Left ventricle myocardium superior (tissue), 1 donor: ENCODE measurements around the gene CGAS. TPM values are rescaled to one million over a fixed set of nuclear protein-coding genes. Genes with fewer than 3 reads are reported as not detected.
A peak's percentile ranks its signal among the peaks of the same experiment; 100 is the strongest.
"Not testable (repeated sequence)": the region's sequence is repeated elsewhere in the genome, so short reads cannot be mapped to it uniquely, and the experiment has no call there.

Experiments used
- ATAC-seq: fragments of 200-7000 bp; cut with Tn5 transposase; one replicate; pipeline ENCODE4 v1.9.1; 2020; ENCODE audit warnings: mild to moderate bottlenecking, moderate library complexity
- DNase-seq: peaks from one replicate; pipeline ENCODE4 v3.0.0-alpha.2; 2020
- intact Hi-C: fragments of 100-400 bp; cut with micrococcal nuclease; formaldehyde crosslinking; loops from one replicate; pipeline ENCODE4 v1.11.0; 2022
- long read RNA-seq: library from polyadenylated mRNA; unstranded; transcript quantifications from one replicate; pipeline ENCODE4 v2.0.0, GENCODE V29; 2021
- total RNA-seq: library from RNA; stranded (reverse); fragmentation: NEBNext Ultra II Directional; extraction: Animal tissue kit (Norgen Biotek cat#: 25700); gene quantifications from one replicate; pipeline ENCODE4 v1.2.1, GENCODE V29; 2021
- donor health status: DM: no; HTN: yes; CAD: no; lungs with severe emphysema.

The CGAS gene
- total RNA-seq = 1.0 TPM
- long read RNA-seq, partial matches to known transcripts = 0 of 2 reads
- long read RNA-seq, other reads (novel, unspliced or antisense) = 1 of 2 reads

DNA sequence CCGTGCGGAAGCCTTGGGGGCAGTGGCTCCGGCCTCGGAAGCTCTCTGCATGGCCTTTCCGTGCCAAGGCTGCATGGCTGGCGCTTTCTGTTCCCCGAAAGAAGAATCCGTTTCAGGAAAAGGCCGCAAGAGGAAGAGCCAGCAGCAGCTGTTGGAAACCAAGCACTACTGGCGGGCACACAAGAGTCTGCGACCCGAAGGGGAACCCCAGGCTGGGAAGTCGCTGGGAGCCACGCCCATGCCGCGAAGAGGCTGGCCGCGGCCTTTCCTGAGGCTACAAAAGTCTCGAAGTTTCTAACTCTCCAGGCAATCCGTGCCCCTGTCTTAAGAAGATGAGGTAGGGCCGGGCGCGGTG is at the start of gene CGAS:
Gene CGAS (minus strand): TSS at position 191 of the 355 bp plus-strand sequence. CDS start 116 bp downstream, at position 75.
- ATAC-seq (peak; percentile 93), DNase-seq (peak; percentile 87)
- intact Hi-C loops = no loop called here

DNA sequence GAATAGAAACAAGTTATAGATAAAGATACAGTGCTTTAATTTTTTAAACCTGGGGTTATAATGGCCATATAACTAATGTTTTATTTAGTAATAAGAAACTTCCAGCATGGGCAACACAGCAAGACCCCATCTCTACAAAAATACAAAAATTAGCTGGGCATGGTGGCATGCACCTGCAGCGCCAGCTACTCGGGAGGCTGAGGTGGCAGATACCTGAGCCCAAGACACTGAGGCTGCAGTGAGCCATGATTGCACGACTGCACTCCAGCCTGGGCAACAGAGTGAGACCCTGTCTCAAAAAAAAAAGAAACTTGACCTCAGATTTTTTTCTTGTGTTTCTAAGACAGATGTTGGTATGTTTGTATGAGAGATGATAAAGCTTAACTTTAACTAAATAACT is 45.8 kb upstream of the CGAS start:
- intact Hi-C loops = no loop called here
- ATAC-seq (no peak), DNase-seq (no peak)

DNA sequence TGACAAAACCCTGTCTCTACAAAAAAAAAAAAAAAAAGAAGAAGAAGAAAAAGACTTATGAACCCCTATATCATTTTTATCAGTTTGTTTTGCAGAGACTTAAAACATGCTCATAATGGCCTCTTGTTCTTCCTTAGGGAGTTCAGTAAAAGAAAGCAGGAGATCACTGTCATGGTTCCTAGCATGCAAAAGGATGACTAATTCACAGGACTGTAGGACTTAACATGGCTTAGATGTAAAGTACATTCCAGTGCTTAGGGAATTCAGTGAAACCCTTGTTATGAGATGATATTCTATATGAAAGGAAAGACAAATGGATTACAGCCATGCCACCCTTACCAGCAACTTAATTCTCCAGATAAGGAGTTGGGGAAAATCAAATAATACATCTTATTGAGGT is 39.3 kb upstream of the CGAS start:
- no peak for DNase-seq
- ATAC-seq = no peak
- intact Hi-C loops = no loop called here

DNA sequence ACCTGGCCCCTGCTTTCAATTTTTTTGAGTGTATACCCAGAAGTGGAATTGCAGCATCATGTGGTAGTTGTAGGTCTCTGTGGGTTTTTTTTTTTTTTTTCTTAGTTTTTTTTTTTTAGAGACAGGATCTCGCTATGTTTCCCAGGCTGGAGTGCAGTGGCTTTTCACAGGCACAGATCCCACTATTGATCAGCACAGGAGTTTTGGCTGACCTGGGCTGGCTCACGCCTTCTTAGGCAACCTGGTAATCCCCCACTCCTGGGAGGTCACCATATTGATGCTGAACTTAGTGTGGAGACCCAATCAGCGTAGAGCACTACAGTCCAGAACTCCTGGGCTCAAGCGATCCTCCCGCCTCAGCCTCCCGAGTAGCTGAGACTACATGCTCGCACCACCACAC is 35.4 kb upstream of the CGAS start:
- intact Hi-C loops = no loop called here
- DNase-seq (no peak), ATAC-seq (no peak)

DNA sequence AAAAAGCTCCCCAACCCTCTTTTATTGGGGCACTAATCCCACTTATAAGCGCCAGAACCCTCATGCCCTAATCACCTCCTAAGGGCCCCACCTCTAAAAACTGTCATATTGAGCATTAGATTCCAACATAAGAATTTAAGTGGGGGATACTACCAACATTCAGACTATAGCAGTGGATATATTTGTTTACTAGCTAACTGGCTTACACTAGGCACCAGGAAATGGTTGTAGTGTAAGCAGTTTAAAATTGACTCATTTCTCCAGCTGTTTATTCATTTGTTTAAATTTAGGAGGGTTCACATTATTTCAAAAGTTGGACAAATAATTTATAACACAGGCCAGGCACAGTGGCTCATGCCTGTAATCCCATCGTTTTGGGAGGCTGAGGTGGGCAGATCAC is 32.3 kb upstream of the CGAS start:
- ATAC-seq (no peak), DNase-seq (no peak)
- intact Hi-C loops = no loop called here

DNA sequence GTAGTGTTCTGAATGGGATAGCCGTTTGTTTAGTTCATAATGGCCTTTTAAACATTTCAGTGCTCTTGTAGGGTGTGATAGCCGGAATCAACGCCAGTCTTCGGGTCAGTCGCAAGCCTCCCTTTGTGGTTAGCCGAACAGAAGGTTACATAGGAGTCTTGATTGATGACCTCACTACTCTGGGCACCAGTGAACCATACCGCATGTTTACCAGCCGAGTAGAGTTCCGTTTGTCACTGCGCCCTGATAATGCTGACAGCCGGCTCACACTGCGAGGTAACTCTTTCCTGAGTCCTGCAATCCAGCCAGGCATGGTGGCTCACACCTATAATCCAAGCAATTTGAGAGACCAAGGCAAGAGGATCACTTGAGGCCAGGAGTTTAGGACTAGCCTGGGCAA is 29.9 kb upstream of the CGAS start:
- DNase-seq = no peak
- ATAC-seq = no peak
- intact Hi-C loops = no loop called here

DNA sequence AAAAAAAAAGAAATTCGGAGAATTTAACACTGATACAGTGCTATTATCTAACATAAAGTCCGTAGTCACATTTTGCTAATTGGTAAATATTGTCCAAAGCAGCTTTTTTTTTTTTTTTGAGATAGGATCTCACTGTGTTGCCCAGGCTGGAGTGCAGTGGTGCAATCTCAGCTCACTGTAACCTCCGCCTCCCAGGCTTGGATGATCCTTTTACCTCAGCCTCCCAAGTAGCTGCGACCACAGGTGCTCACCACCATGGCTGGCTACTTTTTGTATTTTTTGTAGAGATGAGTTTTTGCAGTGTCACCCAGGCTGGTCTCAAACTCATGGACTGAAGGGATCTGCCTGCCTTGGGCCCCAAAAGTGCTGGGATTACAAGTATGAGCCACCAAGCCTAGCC is 25.3 kb upstream of the CGAS start:
- intact Hi-C loops = no loop called here
- ATAC-seq = no peak

DNA sequence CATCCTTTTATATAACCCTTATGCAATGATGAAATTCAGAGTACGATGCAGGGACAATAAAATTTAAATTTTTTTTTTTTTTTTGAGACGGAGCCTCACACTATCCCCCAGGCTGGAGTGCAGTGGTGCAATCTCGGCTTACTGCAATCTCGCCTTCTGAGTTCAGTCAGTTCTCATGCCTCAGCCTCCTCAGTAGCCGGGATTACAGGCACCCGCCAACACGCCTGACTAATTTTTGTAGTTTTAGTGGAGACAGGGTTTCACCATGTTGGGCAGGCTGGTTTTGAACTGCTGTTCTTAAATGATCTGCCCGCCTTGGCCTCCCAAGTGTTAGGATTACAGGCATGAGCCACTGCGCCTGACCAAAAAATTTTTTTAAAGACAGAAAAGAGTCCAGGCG is 24.6 kb upstream of the CGAS start:
- DNase-seq = no peak
- no peak for ATAC-seq
- intact Hi-C loops = no loop called here

More for the DNA sequence above, 25.3 kb upstream of the CGAS start:
- DNase-seq = no peak

DNA sequence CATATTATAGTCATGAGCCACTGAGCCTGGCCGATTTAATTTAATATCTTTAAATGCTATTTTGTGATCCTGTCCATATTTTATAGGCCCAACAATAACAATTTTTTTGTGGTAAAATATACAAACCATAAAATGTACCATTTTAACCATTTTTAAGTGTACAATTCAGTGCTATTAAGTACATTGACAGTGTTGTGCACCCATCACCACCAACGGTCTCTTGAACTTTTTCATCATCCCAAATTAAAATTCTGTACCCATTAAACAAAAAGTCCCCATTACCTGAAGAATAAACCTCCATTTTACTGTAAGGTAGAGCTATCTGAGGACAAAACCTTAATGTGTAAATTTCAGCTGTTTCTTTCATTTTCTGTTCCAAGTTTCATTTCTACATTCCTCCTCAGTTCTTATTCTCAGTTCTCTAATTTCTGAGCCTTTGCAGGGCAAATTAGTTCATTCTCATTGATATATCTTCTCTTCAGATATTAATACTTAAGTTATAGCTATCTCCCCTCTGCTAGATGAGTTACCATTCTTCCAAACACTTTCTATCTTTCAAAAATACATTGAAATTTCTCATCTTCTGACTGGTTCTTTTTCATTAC is 19.7 kb upstream of the CGAS start:
- intact Hi-C loops = no loop called here
- no peak for ATAC-seq
- no peak for DNase-seq

DNA sequence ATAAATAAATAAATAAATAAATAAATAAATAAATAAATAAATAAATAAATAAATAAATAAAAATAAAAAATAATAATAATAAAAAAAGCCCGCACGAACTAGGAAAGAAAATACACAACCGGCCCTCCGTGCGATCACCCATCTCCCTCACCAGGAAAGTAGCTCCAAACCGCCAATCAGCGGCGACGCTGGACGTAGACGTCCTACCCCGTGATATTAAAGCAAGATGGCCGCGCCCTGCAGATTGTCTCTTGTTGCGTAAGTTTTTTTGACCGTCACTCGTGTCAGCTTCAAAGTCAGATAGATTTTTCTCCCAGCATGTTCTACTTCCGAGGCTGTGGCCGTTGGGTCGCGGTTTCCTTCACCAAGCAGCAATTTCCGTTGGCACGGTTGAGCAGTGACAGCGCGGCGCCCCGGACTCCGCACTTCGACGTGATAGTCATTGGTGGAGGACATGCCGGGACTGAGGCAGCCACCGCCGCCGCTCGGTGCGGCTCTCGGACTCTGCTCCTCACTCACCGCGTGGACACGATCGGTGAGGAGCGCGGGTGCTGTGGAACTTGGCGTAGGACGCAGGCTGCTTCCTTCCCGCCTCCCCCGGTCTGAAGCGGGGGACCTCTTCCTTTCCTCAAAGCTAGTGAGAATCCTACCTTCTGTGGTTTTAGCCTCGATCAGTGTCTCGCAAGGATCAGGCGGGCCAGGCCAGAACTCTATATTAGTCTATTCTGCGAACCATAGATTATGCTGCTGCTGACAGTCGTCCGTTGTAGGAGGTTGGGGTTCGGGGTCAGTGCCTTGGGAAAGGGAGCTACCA is 9.6 kb upstream of the CGAS start, which contains the start of gene MTO1:
Gene MTO1 (plus strand): TSS at position 201 of the 814 bp plus-strand sequence. CDS start 118 bp downstream, at position 319.
- intact Hi-C loops = no loop called here
- ATAC-seq = peak; percentile 98
- peak; percentile 93 for DNase-seq

DNA sequence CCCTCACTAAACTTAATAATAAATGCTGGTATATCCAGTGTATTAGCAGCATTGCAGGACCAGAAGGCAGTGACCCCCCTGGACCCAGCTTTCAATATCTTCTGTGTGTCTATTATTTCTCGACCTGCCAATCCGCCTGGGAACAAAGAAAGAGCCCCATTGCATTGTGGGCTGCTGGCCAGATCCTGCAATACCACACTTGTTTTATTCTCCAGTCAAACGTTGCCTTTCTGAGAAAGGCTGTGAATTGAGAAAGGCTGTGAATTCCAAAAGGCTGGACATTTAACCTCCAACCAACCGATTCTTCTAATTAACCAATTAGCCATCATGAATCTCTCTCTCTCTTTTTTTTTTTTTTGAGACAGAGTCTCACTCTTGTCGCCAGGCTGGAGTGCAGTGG is 8.0 kb upstream of the CGAS start:
- intact Hi-C loops = no loop called here
- ATAC-seq (no peak), DNase-seq (no peak)

DNA sequence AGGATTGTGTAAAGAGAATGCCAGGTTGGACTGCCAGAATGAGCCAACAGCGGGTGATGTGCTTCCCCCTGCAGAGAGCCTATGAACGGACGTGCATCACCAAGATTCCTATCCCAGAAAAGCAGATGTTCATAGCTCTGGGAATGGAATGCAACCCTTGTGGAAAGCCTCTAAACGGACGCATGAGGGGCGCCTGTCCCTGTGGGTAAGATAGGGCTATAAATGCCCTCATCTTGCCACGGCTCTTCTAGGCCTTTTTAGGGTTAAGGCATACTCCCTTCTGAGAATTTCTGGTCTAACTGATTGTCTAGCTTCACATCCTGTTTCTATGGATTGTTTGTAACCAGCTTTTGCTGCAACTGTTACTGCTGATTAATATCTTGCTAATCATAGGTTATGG is 7.4 kb upstream of the CGAS start:
- intact Hi-C loops, DNase-seq, ATAC-seq: not testable (repeated sequence)

DNA sequence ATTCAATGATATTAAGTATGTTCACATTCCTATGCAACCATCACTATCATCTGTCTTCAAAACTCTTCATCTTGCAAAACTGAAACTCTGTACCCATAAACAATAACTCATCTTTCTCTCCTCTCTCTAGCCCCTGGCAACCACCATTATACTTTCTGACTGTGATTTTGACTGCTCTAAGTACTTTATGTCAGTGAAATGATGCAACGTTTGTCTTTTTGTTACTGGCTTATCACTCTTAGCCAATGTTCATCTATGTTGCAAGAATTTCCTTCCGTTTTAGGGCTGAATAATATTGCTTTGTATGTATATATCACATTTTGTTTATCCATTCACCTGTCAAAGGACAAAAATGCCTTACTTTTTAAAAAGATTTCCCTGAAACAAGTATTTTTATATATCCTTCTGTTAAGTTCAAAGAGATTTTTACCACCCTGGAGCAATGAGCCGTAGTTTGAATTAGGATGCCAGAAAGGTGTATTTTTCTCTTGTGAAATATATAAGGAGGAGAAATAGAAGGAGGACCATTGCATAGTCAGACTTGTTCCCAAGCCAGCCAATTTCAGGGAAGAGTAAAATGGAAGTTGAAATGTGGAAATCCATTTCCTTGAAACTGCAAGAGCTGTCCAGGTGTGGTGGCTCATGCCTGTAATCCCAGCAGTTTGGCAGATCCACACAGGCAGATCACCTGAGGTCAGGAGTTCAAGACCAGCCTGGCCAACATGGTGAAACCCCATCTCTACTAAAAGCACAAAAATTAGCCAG is 4.0 kb upstream of the CGAS start:
- ATAC-seq (no peak), DNase-seq (no peak)
- intact Hi-C loops = no loop called here

DNA sequence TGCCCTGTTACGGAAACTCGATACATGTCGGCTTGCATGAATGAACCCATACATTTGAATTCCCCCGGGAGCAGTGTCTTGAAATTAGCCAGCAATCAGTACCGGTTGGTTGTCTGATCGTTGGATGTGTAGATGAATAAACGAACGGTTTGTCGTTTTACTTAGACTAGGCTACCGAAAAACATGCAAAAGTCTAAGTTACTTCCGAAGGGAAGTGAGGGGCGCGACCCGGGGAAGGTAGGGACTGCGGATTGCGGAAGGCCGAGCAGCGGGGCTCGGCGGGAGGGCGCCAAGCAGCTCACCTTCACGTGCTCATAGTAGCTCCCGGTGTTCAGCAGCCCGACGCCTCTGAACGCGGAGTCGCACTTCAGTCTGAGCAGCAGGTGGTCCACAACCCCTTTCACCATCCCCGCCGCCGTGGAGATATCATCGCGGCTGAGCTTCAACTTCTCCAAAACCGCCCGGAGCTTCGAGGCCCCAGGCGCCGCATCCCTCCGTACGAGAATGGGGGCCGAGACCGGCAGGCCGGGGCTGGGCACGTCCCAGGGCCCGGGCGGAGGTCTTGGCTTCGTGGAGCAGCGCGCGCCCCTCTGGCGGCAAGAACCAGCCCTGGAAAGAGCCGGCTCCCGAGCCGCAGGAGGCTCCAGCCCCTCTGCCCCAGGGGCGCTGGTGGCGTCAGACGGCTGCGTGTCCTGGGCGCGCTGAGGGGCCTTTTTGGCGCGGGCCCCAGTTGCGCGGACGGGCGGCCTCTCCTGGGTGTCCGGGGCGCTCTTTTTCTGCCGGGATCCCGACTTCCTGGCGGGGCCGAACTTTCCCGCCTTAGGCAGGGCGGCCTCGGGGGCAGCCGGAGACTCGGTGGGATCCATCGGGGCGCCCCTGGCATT is 632 bp downstream of the CGAS start:
- peak; percentile 75 for ATAC-seq
- peak; percentile 64 for DNase-seq
- intact Hi-C loops = no loop called here

DNA sequence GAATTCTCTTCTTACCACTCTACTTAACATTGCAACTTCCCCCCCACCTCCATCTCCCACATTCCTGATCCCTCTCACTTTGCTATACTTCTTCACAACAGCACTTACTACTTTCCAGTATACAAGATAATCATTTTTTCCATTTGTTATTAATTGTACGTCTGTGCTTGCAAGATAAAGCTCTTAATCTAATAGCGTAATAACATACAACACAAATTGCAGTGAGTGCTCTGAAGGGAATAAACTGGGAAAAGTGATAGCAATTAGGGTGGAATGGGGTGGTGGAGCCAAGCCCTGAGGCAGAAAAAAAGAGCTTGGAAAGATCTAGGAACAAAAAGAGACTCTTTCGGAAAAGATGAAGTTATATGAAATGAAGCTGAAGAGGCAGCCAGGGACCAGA is 8.5 kb downstream of the CGAS start:
- ATAC-seq (no peak), DNase-seq (no peak)
- intact Hi-C loops = no loop called here

DNA sequence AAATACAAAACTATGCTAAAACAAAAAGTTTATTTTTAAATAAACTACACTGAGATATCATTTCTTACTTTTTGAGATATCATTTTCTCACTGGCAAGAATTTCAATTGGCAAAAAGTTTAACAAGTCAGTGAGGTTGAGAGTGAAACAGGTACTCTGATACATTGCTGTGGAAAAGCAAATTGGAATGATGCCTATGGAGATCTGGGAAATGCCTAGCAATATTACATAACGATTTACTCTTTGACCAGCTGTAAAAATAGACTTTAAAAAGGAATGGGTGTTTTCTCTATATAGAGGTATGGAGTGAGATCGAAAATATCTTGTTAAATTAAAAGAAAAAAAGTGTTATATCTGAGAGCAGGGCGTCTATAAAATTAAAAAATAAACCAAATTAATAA is 16.9 kb downstream of the CGAS start:
- intact Hi-C loops = no loop called here
- DNase-seq = no peak
- no peak for ATAC-seq

DNA sequence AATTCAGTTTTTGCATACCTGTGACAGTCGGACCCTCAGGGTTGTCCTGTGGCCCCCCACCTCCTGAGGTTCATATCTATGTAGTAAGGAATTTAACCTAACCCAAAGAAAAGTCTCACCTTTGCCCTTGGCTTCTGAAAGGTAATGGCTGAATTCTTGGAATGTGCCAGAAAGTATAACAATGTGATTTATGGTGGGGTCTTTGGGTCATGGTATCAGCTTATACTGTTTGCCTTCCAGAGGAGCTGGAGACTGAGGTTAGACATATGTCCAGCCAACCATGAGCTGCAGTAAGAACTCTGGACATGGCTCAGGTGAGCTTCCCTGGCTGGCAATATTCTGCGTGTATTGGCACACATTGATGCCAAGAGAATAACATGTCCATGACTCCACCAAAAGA is 30.6 kb downstream of the CGAS start:
- no peak for DNase-seq
- no peak for ATAC-seq
- intact Hi-C loops = no loop called here

DNA sequence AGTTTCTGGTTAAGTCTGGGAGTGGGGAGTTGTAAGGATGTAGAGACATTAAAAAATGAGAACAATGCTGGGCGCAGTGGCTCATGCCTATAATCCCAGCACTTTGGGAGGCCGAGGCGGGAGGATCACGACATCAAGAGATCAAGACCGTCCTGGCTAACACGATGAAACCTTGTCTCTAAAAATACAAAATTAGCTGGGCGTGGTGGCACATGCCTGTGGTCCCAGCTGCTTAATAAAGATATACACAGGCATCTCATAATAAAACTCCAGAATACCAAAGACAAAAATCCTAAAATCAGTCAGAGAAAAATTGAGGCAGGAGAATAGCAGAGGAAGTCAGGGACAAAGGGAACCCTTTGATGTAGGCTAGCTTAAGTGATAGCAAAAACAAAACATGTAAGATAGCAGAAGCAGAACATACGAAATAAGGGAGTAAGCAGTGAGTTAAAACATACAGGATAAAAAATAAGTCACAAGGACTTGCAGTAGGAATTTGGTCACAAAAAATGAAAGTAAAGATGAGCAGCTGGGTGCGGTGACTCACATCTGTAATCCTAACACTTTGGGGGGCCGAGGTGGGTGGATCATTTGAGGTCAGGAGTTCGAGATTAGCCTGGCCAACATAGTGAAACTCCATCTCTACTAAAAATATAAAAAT is 33.9 kb downstream of the CGAS start:
- no peak for DNase-seq
- intact Hi-C loops = no loop called here
- ATAC-seq = no peak

DNA sequence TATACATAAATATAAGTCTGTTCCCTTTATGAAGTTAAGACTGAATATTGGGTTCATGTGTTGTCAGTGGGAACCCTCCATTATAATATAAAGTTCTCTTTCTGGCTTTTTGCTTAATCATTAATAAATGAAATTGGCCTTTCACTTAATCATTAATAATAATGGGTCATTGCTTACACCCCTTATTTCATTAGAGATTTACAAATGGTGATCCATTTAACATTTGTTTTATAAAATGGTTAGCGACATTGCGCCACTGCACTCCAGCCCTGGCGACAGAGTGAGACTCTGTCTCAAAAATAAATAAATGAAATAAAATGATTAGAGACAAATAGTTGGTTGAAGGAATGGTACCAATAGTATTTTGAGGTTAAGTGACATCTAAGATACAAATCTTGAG is 39.0 kb downstream of the CGAS start:
- no peak for ATAC-seq
- intact Hi-C loops = no loop called here

More for the DNA sequence above, 39.0 kb downstream of the CGAS start:
- DNase-seq = no peak
